Measurements from ENCODE around the gene CD83. TPM values are rescaled to one million over a fixed set of nuclear protein-coding genes. Genes with fewer than 3 reads are reported as not detected.

Gene CD83
- total RNA-seq, 1 experiment from 2014 or later = 7.0 TPM

DNA sequence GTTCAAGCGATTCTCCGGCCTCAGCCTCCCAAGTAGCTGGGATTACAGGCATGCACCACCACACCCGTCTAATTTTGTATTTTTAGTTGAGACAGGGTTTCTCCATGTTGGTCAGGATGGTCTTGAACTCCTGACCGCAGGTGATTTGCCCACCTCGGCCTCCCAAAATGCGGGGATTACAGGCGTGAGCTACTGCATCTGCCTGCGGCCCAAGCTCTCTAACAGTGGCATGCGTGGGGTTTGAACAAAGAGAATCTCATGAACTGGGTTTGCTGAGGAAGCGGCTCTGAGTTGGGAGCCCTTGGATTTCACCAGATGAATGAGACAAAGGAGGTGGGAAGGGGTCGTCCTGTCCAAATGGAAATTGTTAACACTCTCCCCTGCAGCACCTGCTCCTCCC is 33.2 kb upstream of the CD83 start:
- Histone ChIP-seq H3K27ac (ENCODE audit: insufficient read length, low read depth, low read length) (no peak overlapping the region), H3K79me1 (ENCODE audit: insufficient read depth, low read depth, low read length, poor library complexity, severe bottlenecking) (no peaks in the 10 kb centered on the region), H3K56ac (ENCODE audit: insufficient read length, low read depth, low read length) (no peak overlapping the region), H3K14ac (ENCODE audit: insufficient read depth, low read length) (no peak overlapping the region), H3K23me2 (ENCODE audit: insufficient read length, low read depth, low read length, poor library complexity, severe bottlenecking) (no peaks in the 10 kb centered on the region), H3K4ac (ENCODE audit: low read depth, low read length) (no peak overlapping the region), H2BK12ac (ENCODE audit: insufficient read length, low read depth, low read length) (no peak overlapping the region), H3K18ac (ENCODE audit: insufficient read length, low read depth, low read length) (no peak overlapping the region), H3K79me2 (ENCODE audit: insufficient read depth, low read length) (no peaks in the 10 kb centered on the region), H3K9me3 (ENCODE audit: control insufficient read depth, low read depth, low read length) (no peaks in the 10 kb centered on the region), H4K20me1 (ENCODE audit: control insufficient read depth, insufficient read depth, insufficient read length) (no peaks in the 10 kb centered on the region), H4K8ac (replicated peaks; ENCODE audit: insufficient read length, low read depth, low read length) (no peak overlapping the region), H3K9ac (ENCODE audit: extremely low read depth, insufficient read length, low read length) (no peak overlapping the region), H2BK5ac (ENCODE audit: insufficient read length, low read length) (no peak overlapping the region), H2AFZ (ENCODE audit: low read length) (no peak overlapping the region), H4K5ac (ENCODE audit: insufficient read length, low read depth, low read length) (no peak overlapping the region), H3K23ac (ENCODE audit: insufficient read length, low read depth, low read length) (no peak overlapping the region), H2AK5ac (ENCODE audit: insufficient read length, low read length) (no peak overlapping the region), H3K4me2 (ENCODE audit: insufficient read depth, insufficient read length, low read length) (no peak overlapping the region), H2BK20ac (ENCODE audit: low read depth, low read length, poor library complexity, severe bottlenecking) (no peak overlapping the region), H3T11ph (ENCODE audit: low read length) (no peak overlapping the region), H4K91ac (ENCODE audit: insufficient read length, low read depth, low read length) (no peak overlapping the region), H3K4me1 (ENCODE audit: insufficient read depth, low read length) (peaks cover 3% of the 10 kb centered on the region; the same call in 1 of the 2 replicates), H3K27me3 (ENCODE audit: insufficient read depth, low read length) (no peaks in the 10 kb centered on the region), H2BK15ac (ENCODE audit: low read depth, low read length) (no peak overlapping the region), H2BK120ac (ENCODE audit: low read depth, low read length, poor library complexity, severe bottlenecking) (no peak overlapping the region)
- no peak for DNase-seq
- Mint-ChIP-seq H3K27me3 (ENCODE audit: low read depth) (no peaks in the 10 kb centered on the region; the same call in 1 of the 2 replicates), H3K36me3 (ENCODE audit: insufficient read depth in 1 of 3, low read depth in 3 of 3) (no peaks in the 10 kb centered on the region), H3K27ac (no peak overlapping the region), H3K4me3 (no peak overlapping the region), H3K9me3 (no peaks in the 10 kb centered on the region; a peak in 1 of 5 replicates), H3K4me1 (peaks cover 22 to 28% of the 10 kb centered on the region in 2 experiments)
- WGBS (ENCODE audit: extremely low coverage, insufficient read length, low lambda C conversion rate) = no CpG with 5 or more reads among the region's 11 CpGs
- TF ChIP-seq CTCF (conservative IDR thresholded peaks at IDR 0.05) = no peak
